ENCODE measurements around the gene BDKRB2. TPM values are rescaled to one million over a fixed set of nuclear protein-coding genes. Genes with fewer than 3 reads are reported as not detected.

Gene BDKRB2
- total and polyA plus RNA-seq, 2 of the 13 experiments (the other 11 are each of a cell fraction or from before 2014, with no cell fraction given): 0.03 TPM; not detected in 1

- no peaks in the 10 kb centered on the region for H4K20me1 ChIP-seq (ENCODE audit: insufficient read depth, low read length)
- no peak overlapping the region for H3K4me3 ChIP-seq (replicated peaks in 1 of 3; ENCODE audit: insufficient read depth in 1 of 3, low read depth in 2 of 3, low read length in 3 of 3)
- in situ Hi-C loops (cut with HindIII; ENCODE audit: extremely low pct_ligation_motif_present, low pct_unique_long_range_greater_than_20kb) (no loop called here), intact Hi-C loops (cut with micrococcal nuclease; ENCODE audit: unreplicated experiment) (no loop called here)
- H3K9me3 ChIP-seq (ENCODE audit: low read length): peaks cover 11% of the 10 kb centered on the region; the same call in 1 of the 2 replicates
- H3K79me2 ChIP-seq (ENCODE audit: insufficient read depth, low read length): no peaks in the 10 kb centered on the region
- H3K4me1 ChIP-seq (ENCODE audit: insufficient read depth, low read length): peaks cover 14% of the 10 kb centered on the region
- H2AFZ ChIP-seq (ENCODE audit: low read length): no peak overlapping the region
- ATAC-seq (no peak), FAIRE-seq (no peak), DNase-seq (ENCODE audit: low spot score) (no peak)
- H3K27ac ChIP-seq (ENCODE audit: extremely low read length, insufficient read depth, low read length): no peak overlapping the region
- ChIA-PET POLR2A (no interaction called here), CTCF (ENCODE audit: low intra/inter-chr PET ratio, low total read pairs) (interaction anchor here (1.2 to 5.0 kb wide), 2 partner anchors 173 to 174 kb away, joined by 8 to 93 read pairs; no protein-coding TSS in a partner anchor)
- no TSS peak for BruUV-seq (replicated peaks)
- H3K36me3 ChIP-seq (replicated peaks in 1 of 2; ENCODE audit: control insufficient read depth in 1 of 2, insufficient read depth in 2 of 2, low read length in 2 of 2): no peaks in the 10 kb centered on the region
- 35% methylated on average over 5 of the region's 5 CpGs for WGBS (ENCODE audit: low lambda C conversion rate)
- H3K9ac ChIP-seq (ENCODE audit: insufficient read depth, low read depth, low read length): no peak overlapping the region
- H3K4me2 ChIP-seq (ENCODE audit: low read depth, low read length): no peak overlapping the region
- H3K27me3 ChIP-seq (ENCODE audit: control insufficient read depth in 1 of 2, insufficient read depth in 2 of 2, low read length in 2 of 2): peaks cover 0 to 6% of the 10 kb centered on the region in 2 experiments; a peak in 1 of 5 replicates
- TF ChIP-seq GTF2F1 (IDR thresholded peaks at IDR 0.05; ENCODE audit: low read length): no peak
- TF ChIP-seq HMGA1 (CRISPR knock-in tag; conservative IDR thresholded peaks at IDR 0.05): no peak
- no peak for TF ChIP-seq HOXA9 (CRISPR knock-in tag; IDR thresholded peaks at IDR 0.05; ENCODE audit: borderline replicate concordance)
- TF ChIP-seq ZNF841 (CRISPR knock-in tag; IDR thresholded peaks at IDR 0.05; ENCODE audit: borderline replicate concordance): no peak
- TF ChIP-seq ZNF672 (CRISPR knock-in tag; IDR thresholded peaks at IDR 0.05): no peak
- no peak for TF ChIP-seq SMAD9 (CRISPR knock-in tag; IDR thresholded peaks at IDR 0.05)
- no peak for TF ChIP-seq ZNF263 (CRISPR knock-in tag; IDR thresholded peaks at IDR 0.05)
- no peak for TF ChIP-seq IRX3 (CRISPR knock-in tag; IDR thresholded peaks at IDR 0.05; ENCODE audit: borderline replicate concordance, low read depth)
- TF ChIP-seq ZNF614 (CRISPR knock-in tag; IDR thresholded peaks at IDR 0.05; ENCODE audit: borderline replicate concordance): no peak
- TF ChIP-seq ATF6 (CRISPR knock-in tag; conservative IDR thresholded peaks at IDR 0.05): no peak
- no peak for TF ChIP-seq WIZ (CRISPR knock-in tag; IDR thresholded peaks at IDR 0.05)
- no peak for TF ChIP-seq ZNF720 (CRISPR knock-in tag; IDR thresholded peaks at IDR 0.05)
- no peak for TF ChIP-seq ZNF207 (IDR thresholded peaks at IDR 0.05; ENCODE audit: borderline replicate concordance)
- TF ChIP-seq KLF15 (CRISPR knock-in tag; IDR thresholded peaks at IDR 0.05; ENCODE audit: borderline replicate concordance): no peak
- TF ChIP-seq ZBTB25 (CRISPR knock-in tag; IDR thresholded peaks at IDR 0.05): no peak
- TF ChIP-seq ZFP91 (CRISPR knock-in tag; IDR thresholded peaks at IDR 0.05; ENCODE audit: borderline replicate concordance): no peak
- no peak for TF ChIP-seq STAT6 (CRISPR knock-in tag; IDR thresholded peaks at IDR 0.05; ENCODE audit: borderline replicate concordance)
- TF ChIP-seq ZNF740 (CRISPR knock-in tag; IDR thresholded peaks at IDR 0.05): no peak
These were observed 69.0 kb downstream of the BDKRB2 start for GRCh38 chr14:96273629-96274028.
